Lower lobe of right lung (tissue), 2 donors: ENCODE data around the gene RBM25. TPM values are rescaled to one million over a fixed set of nuclear protein-coding genes. Genes with fewer than 3 reads are reported as not detected.

ENCODE experiments used
- ATAC-seq, 2 donors: fragments of 200-7000 bp; cut with Tn5 transposase; one replicate each; pipeline ENCODE4 v1.9.1; 2020 to 2022; ENCODE audit warnings: mild to moderate bottlenecking in 2 of 2, moderate library complexity in 2 of 2
- DNase-seq: peaks from one replicate; pipeline ENCODE4 v3.0.0-alpha.2; 2020
- H3K27ac ChIP-seq: fragments of 200-600 bp; one replicate; pipeline ENCODE4 v1.8.0; 2022
- H3K27me3 ChIP-seq: fragments of 200-600 bp; one replicate; pipeline ENCODE4 v1.8.0; 2022; ENCODE audit warnings: low read depth
- H3K36me3 ChIP-seq: fragments of 200-600 bp; one replicate; pipeline ENCODE4 v1.8.0; 2022; ENCODE audit warnings: mild to moderate bottlenecking
- H3K4me1 ChIP-seq: fragments of 200-600 bp; one replicate; pipeline ENCODE4 v1.8.0; 2022
- H3K4me3 ChIP-seq: fragments of 200-600 bp; one replicate; pipeline ENCODE4 v1.8.0; 2022; ENCODE audit warnings: mild to moderate bottlenecking
- H3K9me3 ChIP-seq: fragments of 200-600 bp; one replicate; pipeline ENCODE4 v1.8.0; 2022
- CTCF ChIP-seq: fragments of 200-600 bp; IDR thresholded peaks from one replicate; pipeline ENCODE4 v1.8.0; 2022; ENCODE audit warnings: antibody characterized with exemption, mild to moderate bottlenecking
- intact Hi-C: fragments of 100-400 bp; cut with DNase I; formaldehyde crosslinking; loops from one replicate; pipeline ENCODE4 v1.11.0; 2022
- total RNA-seq: library from RNA; stranded (reverse); fragmentation: NEBNext Ultra II Directional; extraction: Animal tissue kit (Norgen Biotek cat#: 25700); gene quantifications from one replicate; pipeline ENCODE4 v1.2.1, GENCODE V29; 2021
- donor health status: DM: no; HTN: yes; CAD: no; lungs with severe emphysema.

RBM25 gene
- total RNA-seq, 1 donor from 2014 or later, result 56.1 TPM

- Histone ChIP-seq H3K36me3 (no peaks in the 10 kb centered on the region), H3K9me3 (no peaks in the 10 kb centered on the region), H3K27me3 (no peaks in the 10 kb centered on the region), H3K27ac (no peak overlapping the region), H3K4me1 (peaks cover 19% of the 10 kb centered on the region), H3K4me3 (no peak overlapping the region)
- intact Hi-C loops, result no loop called here
- ATAC-seq, result no peak
- DNase-seq, result no peak
- TF ChIP-seq CTCF, result no peak
Observed at GRCh38 chr14:73142216-73142615, 83.9 kb downstream of the RBM25 start.

GRCh38 chr14:73143003-73143402 is 84.7 kb downstream of the RBM25 start:
- intact Hi-C loops, result no loop called here
- no peak for DNase-seq
- Histone ChIP-seq H3K4me3 (no peak overlapping the region), H3K9me3 (no peaks in the 10 kb centered on the region), H3K4me1 (peaks cover 12% of the 10 kb centered on the region), H3K27me3 (no peaks in the 10 kb centered on the region), H3K27ac (no peak overlapping the region), H3K36me3 (peaks cover 8% of the 10 kb centered on the region)
- no peak for TF ChIP-seq CTCF
- no peak for ATAC-seq

- no peak for TF ChIP-seq CTCF
- H3K27ac ChIP-seq, result no peak overlapping the region
- no peak overlapping the region for H3K4me3 ChIP-seq
- peaks cover 10% of the 10 kb centered on the region for H3K4me1 ChIP-seq
- ATAC-seq, result no peak
- H3K9me3 ChIP-seq, result no peaks in the 10 kb centered on the region
- intact Hi-C loops, result no loop called here
- peaks cover 14% of the 10 kb centered on the region for H3K36me3 ChIP-seq
- DNase-seq, result no peak
- no peaks in the 10 kb centered on the region for H3K27me3 ChIP-seq
Observed at GRCh38 chr14:73143617-73144016, 85.3 kb downstream of the RBM25 start.

- Histone ChIP-seq H3K9me3 (no peaks in the 10 kb centered on the region), H3K36me3 (peaks cover 31% of the 10 kb centered on the region), H3K27ac (no peak overlapping the region), H3K27me3 (no peaks in the 10 kb centered on the region), H3K4me1 (peaks cover 10% of the 10 kb centered on the region), H3K4me3 (no peak overlapping the region)
- DNase-seq, result no peak
- intact Hi-C loops, result no loop called here
- no peak for ATAC-seq
- no peak for TF ChIP-seq CTCF
Observed at GRCh38 chr14:73145371-73145770, 87.0 kb downstream of the RBM25 start.

GRCh38 chr14:73146111-73146510 is 87.8 kb downstream of the RBM25 start:
- H3K27me3 ChIP-seq, result no peaks in the 10 kb centered on the region
- intact Hi-C loops, result no loop called here
- H3K36me3 ChIP-seq, result peaks cover 39% of the 10 kb centered on the region
- peaks cover 10% of the 10 kb centered on the region for H3K4me1 ChIP-seq
- no peak overlapping the region for H3K4me3 ChIP-seq
- no peak for TF ChIP-seq CTCF
- ATAC-seq, result no peak
- no peaks in the 10 kb centered on the region for H3K9me3 ChIP-seq
- no peak overlapping the region for H3K27ac ChIP-seq
- no peak for DNase-seq

- no peak for TF ChIP-seq CTCF
- Histone ChIP-seq H3K9me3 (no peaks in the 10 kb centered on the region), H3K4me3 (no peak overlapping the region), H3K27me3 (no peaks in the 10 kb centered on the region), H3K4me1 (no peaks in the 10 kb centered on the region), H3K36me3 (peaks cover 75% of the 10 kb centered on the region), H3K27ac (no peak overlapping the region)
- intact Hi-C loops, result no loop called here
- no peak for DNase-seq
- ATAC-seq, result no peak
Observed at GRCh38 chr14:73149753-73150152, 91.4 kb downstream of the RBM25 start.
